Measurements from ENCODE around the gene LRRC8B.
A peak's percentile ranks its signal among the peaks of the same experiment; 100 is the strongest.
"Not testable (repeated sequence)": the region's sequence is repeated elsewhere in the genome, so short reads cannot be mapped to it uniquely, and the experiment has no call there.

Gene LRRC8B

GRCh38 chr1:89524369-89525168 lies at the start of gene LRRC8B:
Gene LRRC8B (plus strand): TSS chr1:89524829. CDS start chr1:89582651, 57,822 bp downstream.
- H3K27ac Mint-ChIP-seq, result no peak within 1 kb of the TSS

GRCh38 chr1:89475269-89475668 lies 49.4 kb upstream of the LRRC8B start:
- H3K27me3 Mint-ChIP-seq, result peaks cover 1% of the 10 kb centered on the region
- peaks cover 17% of the 10 kb centered on the region for H3K9me3 Mint-ChIP-seq
- no peaks in the 10 kb centered on the region for H3K36me3 Mint-ChIP-seq (ENCODE audit: low read depth)
- H3K4me1 Mint-ChIP-seq (ENCODE audit: low read depth), result no peaks in the 10 kb centered on the region
- DNase-seq, result no peak
- H3K27ac Mint-ChIP-seq, result no peak overlapping the region
- H3K4me3 Mint-ChIP-seq, result no peak overlapping the region

More at GRCh38 chr1:89524369-89525168, at the start of gene LRRC8B:
- peaks cover 12% of the 10 kb centered on the region for H3K36me3 Mint-ChIP-seq (ENCODE audit: low read depth)
- H3K9me3 Mint-ChIP-seq, result peaks cover 5% of the 10 kb centered on the region
- peaks cover 38% of the 10 kb centered on the region for H3K4me1 Mint-ChIP-seq (ENCODE audit: low read depth)
- DNase-seq, result peak; percentile 93
- H3K27me3 Mint-ChIP-seq, result no peaks in the 10 kb centered on the region
- no peak within 1 kb of the TSS for H3K4me3 Mint-ChIP-seq

GRCh38 chr1:89476072-89476471 lies 48.6 kb upstream of the LRRC8B start:
- Mint-ChIP-seq H3K27ac (no peak overlapping the region), H3K9me3 (peaks cover 22% of the 10 kb centered on the region), H3K4me3 (no peak overlapping the region), H3K4me1 (ENCODE audit: low read depth) (no peaks in the 10 kb centered on the region), H3K36me3 (ENCODE audit: low read depth) (no peaks in the 10 kb centered on the region), H3K27me3 (no peaks in the 10 kb centered on the region)
- no peak for DNase-seq

DNA sequence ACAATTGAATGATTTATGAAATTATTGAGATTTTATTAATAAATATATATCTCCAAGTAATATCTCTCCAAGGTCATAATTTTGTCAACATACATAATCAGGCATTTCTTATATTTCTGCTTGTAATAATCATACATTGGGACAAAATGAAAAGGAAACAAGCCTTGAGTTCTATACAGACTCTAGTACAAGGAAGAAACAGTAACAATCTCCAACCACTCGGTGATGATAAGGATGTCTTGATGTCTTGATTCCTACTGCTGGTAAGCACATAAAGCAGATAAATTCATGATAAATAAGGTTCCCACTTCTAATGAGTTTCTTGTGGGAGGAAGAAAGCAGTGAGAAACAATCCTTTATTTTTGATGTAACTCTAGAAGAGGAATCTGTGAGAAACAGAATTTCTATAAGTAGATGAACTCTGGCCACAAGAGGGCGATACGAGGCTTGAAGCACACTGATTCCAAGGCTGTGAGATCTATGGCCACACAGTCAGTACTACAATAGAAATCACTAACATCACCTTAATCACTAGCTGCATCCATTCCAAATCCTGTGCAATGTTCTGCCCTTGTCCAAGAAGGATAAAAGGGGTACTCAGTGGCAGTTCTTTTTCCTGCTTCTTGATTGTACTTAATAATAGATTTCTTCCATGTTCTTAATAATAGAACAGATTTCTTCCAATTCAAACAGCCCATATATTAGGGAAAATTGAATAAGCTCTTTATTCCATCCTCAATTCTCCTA lies 41.4 kb upstream of the LRRC8B start:
- Mint-ChIP-seq H3K9me3 (peaks cover 12% of the 10 kb centered on the region), H3K4me3 (no peak overlapping the region), H3K27me3 (peaks cover 4% of the 10 kb centered on the region), H3K27ac (no peak overlapping the region), H3K36me3 (ENCODE audit: low read depth) (no peaks in the 10 kb centered on the region), H3K4me1 (ENCODE audit: low read depth) (peaks cover 22% of the 10 kb centered on the region)
- DNase-seq, result peak; percentile 72

- Mint-ChIP-seq H3K27me3 (peaks cover 4% of the 10 kb centered on the region), H3K4me3 (no peak overlapping the region), H3K27ac (no peak overlapping the region), H3K4me1 (ENCODE audit: low read depth) (peaks cover 27% of the 10 kb centered on the region), H3K36me3 (ENCODE audit: low read depth) (no peaks in the 10 kb centered on the region), H3K9me3 (peaks cover 12% of the 10 kb centered on the region)
- DNase-seq, result no peak
Observed at GRCh38 chr1:89483757-89484077, 40.9 kb upstream of the LRRC8B start.

- no peak for DNase-seq
- Mint-ChIP-seq H3K27ac (peak overlapping the region; percentile 26), H3K27me3 (peaks cover 4% of the 10 kb centered on the region), H3K9me3 (peaks cover 12% of the 10 kb centered on the region), H3K36me3 (ENCODE audit: low read depth) (no peaks in the 10 kb centered on the region), H3K4me3 (no peak overlapping the region), H3K4me1 (ENCODE audit: low read depth) (peaks cover 32% of the 10 kb centered on the region)
Observed at GRCh38 chr1:89484092-89485038, 40.3 kb upstream of the LRRC8B start.

DNA sequence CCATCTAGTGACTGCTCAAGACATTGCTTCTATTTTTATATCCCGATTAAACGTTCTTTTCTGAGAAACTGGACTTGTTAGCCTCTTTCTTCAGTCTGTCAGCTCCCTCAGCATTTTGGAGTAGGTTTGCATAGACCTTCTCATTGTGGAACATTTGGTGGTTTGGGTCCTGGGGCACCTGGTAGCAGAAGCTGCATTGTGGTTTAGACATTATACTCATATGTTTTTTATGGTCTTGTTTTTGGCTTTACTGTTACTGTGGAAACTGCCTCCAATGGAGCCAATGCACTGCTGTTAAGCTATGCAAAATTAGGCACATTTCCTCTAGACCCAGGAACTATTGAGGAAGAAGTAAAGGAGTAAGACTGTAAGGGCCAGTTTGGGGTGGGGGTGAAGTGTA lies 36.7 kb upstream of the LRRC8B start:
- peaks cover 4% of the 10 kb centered on the region for H3K27me3 Mint-ChIP-seq
- H3K4me3 Mint-ChIP-seq, result no peak overlapping the region
- no peak overlapping the region for H3K27ac Mint-ChIP-seq
- H3K9me3 Mint-ChIP-seq, result no peaks in the 10 kb centered on the region
- peaks cover 31% of the 10 kb centered on the region for H3K4me1 Mint-ChIP-seq (ENCODE audit: low read depth)
- DNase-seq, result no peak
- H3K36me3 Mint-ChIP-seq (ENCODE audit: low read depth), result no peaks in the 10 kb centered on the region

- H3K36me3 Mint-ChIP-seq (ENCODE audit: low read depth), result no peaks in the 10 kb centered on the region
- H3K27ac Mint-ChIP-seq, result no peak overlapping the region
- H3K4me1 Mint-ChIP-seq (ENCODE audit: low read depth), result peaks cover 23% of the 10 kb centered on the region
- no peak for DNase-seq
- peaks cover 4% of the 10 kb centered on the region for H3K27me3 Mint-ChIP-seq
- H3K9me3 Mint-ChIP-seq, result no peaks in the 10 kb centered on the region
- no peak overlapping the region for H3K4me3 Mint-ChIP-seq
Observed at GRCh38 chr1:89489047-89489729, 35.4 kb upstream of the LRRC8B start.

- Mint-ChIP-seq H3K4me3 (no peak overlapping the region), H3K9me3 (no peaks in the 10 kb centered on the region), H3K4me1 (ENCODE audit: low read depth) (peaks cover 17% of the 10 kb centered on the region), H3K36me3 (ENCODE audit: low read depth) (no peaks in the 10 kb centered on the region), H3K27me3 (peaks cover 4% of the 10 kb centered on the region), H3K27ac (no peak overlapping the region)
- no peak for DNase-seq
Observed at GRCh38 chr1:89490389-89490788, 34.2 kb upstream of the LRRC8B start.

GRCh38 chr1:89499320-89499719 lies 25.3 kb upstream of the LRRC8B start:
- Mint-ChIP-seq H3K4me1 (ENCODE audit: low read depth) (no peaks in the 10 kb centered on the region), H3K27me3 (no peaks in the 10 kb centered on the region), H3K27ac (no peak overlapping the region), H3K4me3 (no peak overlapping the region), H3K36me3 (ENCODE audit: low read depth) (no peaks in the 10 kb centered on the region), H3K9me3 (no peaks in the 10 kb centered on the region)
- DNase-seq, result no peak

DNA sequence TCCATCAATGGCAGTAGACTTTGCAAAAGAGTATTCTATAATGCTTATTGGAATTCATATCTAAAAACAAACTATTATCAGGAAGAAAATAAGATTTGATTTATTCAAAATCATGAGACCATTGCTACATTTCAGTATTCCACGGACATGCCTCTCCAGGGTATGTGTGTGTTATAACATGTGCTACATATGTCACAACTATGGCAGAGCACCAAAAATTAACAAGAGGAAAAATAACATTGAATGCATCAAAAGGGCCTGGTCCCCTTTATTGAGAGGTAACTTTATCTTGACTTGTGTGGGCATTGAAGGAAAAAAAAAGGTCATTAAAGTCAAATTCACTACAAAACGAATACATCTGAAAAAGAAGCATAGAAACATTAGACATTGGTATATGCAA lies 22.6 kb upstream of the LRRC8B start:
- H3K4me3 Mint-ChIP-seq, result no peak overlapping the region
- H3K36me3 Mint-ChIP-seq (ENCODE audit: low read depth), result no peaks in the 10 kb centered on the region
- H3K4me1 Mint-ChIP-seq (ENCODE audit: low read depth), result no peaks in the 10 kb centered on the region
- H3K27ac Mint-ChIP-seq, result no peak overlapping the region
- DNase-seq, result no peak
- no peaks in the 10 kb centered on the region for H3K27me3 Mint-ChIP-seq
- H3K9me3 Mint-ChIP-seq, result no peaks in the 10 kb centered on the region

- H3K9me3 Mint-ChIP-seq, result peaks cover under 1% of the 10 kb centered on the region
- no peak for DNase-seq
- H3K27me3 Mint-ChIP-seq, result no peaks in the 10 kb centered on the region
- no peak overlapping the region for H3K4me3 Mint-ChIP-seq
- H3K27ac Mint-ChIP-seq, result no peak overlapping the region
- no peaks in the 10 kb centered on the region for H3K4me1 Mint-ChIP-seq (ENCODE audit: low read depth)
- no peaks in the 10 kb centered on the region for H3K36me3 Mint-ChIP-seq (ENCODE audit: low read depth)
Observed at GRCh38 chr1:89502895-89503294, 21.7 kb upstream of the LRRC8B start.

GRCh38 chr1:89503690-89504089 lies 20.9 kb upstream of the LRRC8B start:
- DNase-seq, result no peak
- Mint-ChIP-seq H3K4me1 (ENCODE audit: low read depth) (no peaks in the 10 kb centered on the region), H3K4me3 (no peak overlapping the region), H3K9me3 (peaks cover 6% of the 10 kb centered on the region), H3K36me3 (ENCODE audit: low read depth) (no peaks in the 10 kb centered on the region), H3K27ac (no peak overlapping the region), H3K27me3 (no peaks in the 10 kb centered on the region)

DNA sequence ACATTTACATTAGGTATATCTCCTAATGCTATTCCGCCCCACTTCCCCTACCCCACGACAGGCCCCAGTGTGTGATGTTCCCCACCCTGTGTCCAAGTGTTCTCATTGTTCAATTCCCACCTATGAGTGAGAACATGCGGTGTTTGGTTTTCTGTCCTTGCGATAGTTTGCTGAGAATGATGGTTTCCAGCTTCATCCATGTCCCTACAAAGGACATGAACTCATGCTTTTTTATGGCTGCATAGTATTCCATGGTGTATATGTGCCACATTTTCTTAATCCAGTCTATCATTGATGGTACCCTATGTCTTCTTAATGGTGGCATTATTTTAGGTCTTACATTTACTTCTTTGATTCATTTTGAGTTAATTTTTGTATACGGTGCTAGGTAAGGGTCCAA lies 14.6 kb upstream of the LRRC8B start:
- peaks cover 15% of the 10 kb centered on the region for H3K9me3 Mint-ChIP-seq
- not testable (repeated sequence) for H3K4me3 Mint-ChIP-seq; H3K27ac Mint-ChIP-seq; DNase-seq; H3K27me3 Mint-ChIP-seq; H3K36me3 Mint-ChIP-seq (ENCODE audit: low read depth); H3K4me1 Mint-ChIP-seq (ENCODE audit: low read depth)

Data from activated T-cell treated with anti-CD3 and anti-CD28 coated beads, Interleukin-2, amount 50 U/mL, for 24 hours (primary cell).